DOHH2 (cell line): ENCODE results near the gene KIF6.

ENCODE experiments used
- CTCF ChIP-seq: fragments of 200-600 bp; sonication (generic); IDR thresholded peaks from one replicate; pipeline ENCODE4 v1.5.1; 2014; ENCODE audit warnings: antibody characterized with exemption, mild to moderate bottlenecking, low read depth, low read length; ENCODE audit not compliant: poor library complexity, severe bottlenecking
- EZH2phosphoT487 ChIP-seq: fragments of 200-600 bp; sonication (generic); IDR thresholded peaks from 2 replicates; pipeline ENCODE4 v1.6.1; 2017; ENCODE audit warnings: borderline replicate concordance, mild to moderate bottlenecking, antibody characterized with exemption, low read length, moderate library complexity, mixed read lengths

GRCh38 chr6:39400026-39400425 is 325.2 kb downstream of the KIF6 start:
- TF ChIP-seq CTCF (no peak), EZH2phosphoT487 (no peak)
